Posterior cingulate gyrus (tissue), 11 donors: ENCODE data around the gene CLTRN.

Experiments
- DNase-seq, 10 donors: peaks; one replicate each; pipeline versions ENCODE4 v3.0.0 to v3.0.0-alpha.2; 2020 to 2021; ENCODE audit warnings: mixed read lengths in 3 of 10
- intact Hi-C: fragments of 100-400 bp; cut with DNase I; formaldehyde crosslinking; loops from one replicate; pipeline ENCODE4 v1.15.1; 2023

The CLTRN gene

DNA sequence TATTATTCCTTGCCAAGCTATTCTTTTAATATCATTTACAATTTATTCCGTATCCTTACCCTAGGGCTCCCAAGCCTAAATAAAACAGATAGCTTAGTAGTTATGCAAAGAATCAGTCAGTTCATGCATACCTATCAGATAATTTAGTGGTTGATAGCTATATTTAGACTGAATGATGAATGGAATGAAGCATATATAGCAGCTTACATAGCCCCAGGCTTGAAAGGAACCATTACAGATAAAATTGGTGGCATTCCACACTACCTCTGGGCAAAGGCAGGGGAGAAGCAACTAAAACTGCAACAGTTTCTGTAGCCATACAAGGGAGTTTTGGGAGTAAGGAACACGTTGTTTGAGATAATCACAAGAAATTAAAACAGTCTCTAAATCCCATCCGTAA, 66.6 kb downstream of the CLTRN start:
- intact Hi-C loops: no loop called here

DNA sequence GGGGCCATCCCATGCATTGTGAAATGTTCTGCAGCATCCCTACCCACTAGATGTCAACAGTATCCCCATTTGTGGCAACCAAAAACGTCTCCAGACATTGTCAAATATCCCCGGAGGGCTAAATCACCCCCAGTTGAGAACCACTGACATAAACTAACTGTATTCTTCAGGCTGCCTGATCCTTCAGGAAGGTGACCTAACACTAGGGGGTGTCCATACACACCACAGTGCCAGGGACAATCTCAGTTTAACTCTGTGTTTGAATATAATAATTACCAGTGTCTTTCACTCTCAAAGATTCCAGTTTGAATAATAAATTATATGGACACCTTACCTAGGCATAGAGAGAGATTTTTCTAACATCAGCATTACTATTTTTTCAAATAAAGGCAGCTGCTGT, 70.2 kb downstream of the CLTRN start:
- DNase-seq: no peak
- intact Hi-C loops: no loop called here

More for the DNA sequence above, 66.6 kb downstream of the CLTRN start:
- DNase-seq: no peak

- intact Hi-C loops: no loop called here
- DNase-seq: no peak
Measured at GRCh38 chrX:15579778-15580747, 84.5 kb downstream of the CLTRN start.
